Measurements from ENCODE around the gene MCF2L.
A peak's percentile ranks its signal among the peaks of the same experiment; 100 is the strongest.

MCF2L gene

GRCh38 chr13:113114511-113115362, 145.7 kb downstream of the MCF2L start:
- Histone ChIP-seq H3K4me3 (no peak overlapping the region), H3K27ac (no peak overlapping the region)
- peak; percentile 67 for DNase-seq (ENCODE audit: low spot score)
- TF ChIP-seq CTCF (IDR thresholded peaks at IDR 0.05): no peak

GRCh38 chr13:113115363-113116205, 146.6 kb downstream of the MCF2L start:
- peak; percentile 64 for DNase-seq (ENCODE audit: low spot score)
- TF ChIP-seq CTCF (IDR thresholded peaks at IDR 0.05): no peak

GRCh38 chr13:113116206-113116800, 147.3 kb downstream of the MCF2L start:
- TF ChIP-seq CTCF (IDR thresholded peaks at IDR 0.05): no peak
- Histone ChIP-seq H3K27ac (no peak overlapping the region), H3K4me3 (no peak overlapping the region)
- DNase-seq (ENCODE audit: low spot score): peak; percentile 43

More at GRCh38 chr13:113115363-113116205, 146.6 kb downstream of the MCF2L start:
- Histone ChIP-seq H3K4me3 (no peak overlapping the region), H3K27ac (no peak overlapping the region)

GRCh38 chr13:113116871-113117271, 147.9 kb downstream of the MCF2L start:
- Histone ChIP-seq H3K4me3 (no peak overlapping the region), H3K27ac (no peak overlapping the region)
- peak; percentile 49 for DNase-seq (ENCODE audit: low spot score)
- no peak for TF ChIP-seq CTCF (IDR thresholded peaks at IDR 0.05)

- no peak for DNase-seq (ENCODE audit: low spot score)
- no peak overlapping the region for H3K4me3 ChIP-seq
- H3K27ac ChIP-seq: no peak overlapping the region
- TF ChIP-seq CTCF (IDR thresholded peaks at IDR 0.05): no peak
Measured at GRCh38 chr13:113117335-113117872, 148.4 kb downstream of the MCF2L start.

- H3K4me3 ChIP-seq: no peak overlapping the region
- H3K27ac ChIP-seq: no peak overlapping the region
- peak; percentile 45 for DNase-seq (ENCODE audit: low spot score)
- no peak for TF ChIP-seq CTCF (IDR thresholded peaks at IDR 0.05)
Measured at GRCh38 chr13:113117911-113118260, 148.9 kb downstream of the MCF2L start.
